Vagina (tissue), 2 donors: ENCODE data around the gene LOXL3.

Source experiments
- POLR2A ChIP-seq, 2 donors: fragments of 450-650 bp; IDR thresholded peaks; one replicate each; pipeline ENCODE4 v1.6.1; 2017; ENCODE audit warnings: antibody characterized with exemption in 2 of 2, mild to moderate bottlenecking in 2 of 2, moderate library complexity in 2 of 2
- POLR2AphosphoS5 ChIP-seq, 2 donors: sonication (generic); formaldehyde crosslinking; IDR thresholded peaks; one replicate each; pipeline ENCODE4 v1.9.0; 2017; ENCODE audit warnings: antibody characterized with exemption in 2 of 2, mild to moderate bottlenecking in 2 of 2, low read depth in 1 of 2; ENCODE audit not compliant: insufficient read depth in 1 of 2
- TF ChIP-seq, protein P1 (sequence below), 3 experiments: fragments of 450-650 bp in 2 of 3; fragments of 200-600 bp in 1 of 3; sonication (generic) in 1 of 3; IDR thresholded peaks; one replicate each; pipeline ENCODE4 v1.5.1; 2017 to 2019; ENCODE audit warnings: antibody characterized with exemption in 3 of 3, mild to moderate bottlenecking in 2 of 3, moderate library complexity in 2 of 3

DNA sequence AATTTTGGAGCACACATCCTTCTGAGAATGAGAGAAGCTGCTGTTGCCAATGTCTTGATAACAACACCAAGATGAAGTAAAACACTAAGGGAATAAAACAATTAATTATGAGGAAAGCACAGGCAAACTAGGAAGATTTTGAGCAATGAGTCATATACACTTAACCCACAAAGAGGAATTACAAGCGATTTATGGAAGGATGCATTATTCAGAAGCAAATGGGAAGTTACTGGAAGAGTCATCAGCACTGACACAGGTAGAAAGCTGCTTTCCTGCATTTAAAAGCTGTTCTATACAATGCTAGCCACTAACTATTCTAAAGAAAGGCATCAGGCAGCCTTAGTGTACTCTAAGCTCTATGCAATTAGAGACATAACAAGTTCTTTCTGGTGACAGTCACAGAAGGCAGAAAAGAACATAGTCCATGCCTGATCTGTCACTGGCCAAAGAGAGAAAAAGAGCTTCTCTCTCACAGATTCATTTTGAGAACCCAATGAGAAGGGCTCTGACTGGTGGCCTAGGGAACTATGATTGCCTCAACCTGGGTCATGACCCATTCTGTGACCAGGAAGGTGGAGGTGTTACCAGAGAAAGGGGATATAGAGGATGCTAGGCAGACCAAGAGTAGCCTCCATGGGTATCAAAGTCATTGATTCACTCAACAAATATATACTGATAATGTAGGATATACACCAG is 49.0 kb upstream of the LOXL3 start:
- TF ChIP-seq, protein P1, sequence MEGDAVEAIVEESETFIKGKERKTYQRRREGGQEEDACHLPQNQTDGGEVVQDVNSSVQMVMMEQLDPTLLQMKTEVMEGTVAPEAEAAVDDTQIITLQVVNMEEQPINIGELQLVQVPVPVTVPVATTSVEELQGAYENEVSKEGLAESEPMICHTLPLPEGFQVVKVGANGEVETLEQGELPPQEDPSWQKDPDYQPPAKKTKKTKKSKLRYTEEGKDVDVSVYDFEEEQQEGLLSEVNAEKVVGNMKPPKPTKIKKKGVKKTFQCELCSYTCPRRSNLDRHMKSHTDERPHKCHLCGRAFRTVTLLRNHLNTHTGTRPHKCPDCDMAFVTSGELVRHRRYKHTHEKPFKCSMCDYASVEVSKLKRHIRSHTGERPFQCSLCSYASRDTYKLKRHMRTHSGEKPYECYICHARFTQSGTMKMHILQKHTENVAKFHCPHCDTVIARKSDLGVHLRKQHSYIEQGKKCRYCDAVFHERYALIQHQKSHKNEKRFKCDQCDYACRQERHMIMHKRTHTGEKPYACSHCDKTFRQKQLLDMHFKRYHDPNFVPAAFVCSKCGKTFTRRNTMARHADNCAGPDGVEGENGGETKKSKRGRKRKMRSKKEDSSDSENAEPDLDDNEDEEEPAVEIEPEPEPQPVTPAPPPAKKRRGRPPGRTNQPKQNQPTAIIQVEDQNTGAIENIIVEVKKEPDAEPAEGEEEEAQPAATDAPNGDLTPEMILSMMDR (IDR thresholded peaks at IDR 0.05), result no peak
- TF ChIP-seq POLR2AphosphoS5 (IDR thresholded peaks at IDR 0.05; ENCODE audit: insufficient read depth in 1 of 2, low read depth in 1 of 2) (no peak), POLR2A (IDR thresholded peaks at IDR 0.05) (no peak)
